Hepatocyte (in vitro differentiated cells): ENCODE results near the gene HES5.

ENCODE experiments used
- CTCF ChIP-seq: fragments of 200-600 bp; sonication (generic); IDR thresholded peaks from 2 replicates; pipeline ENCODE4 v1.5.1; 2016; ENCODE audit warnings: antibody characterized with exemption, mild to moderate bottlenecking; ENCODE audit not compliant: poor library complexity
- EZH2 ChIP-seq: fragments of 200-600 bp; sonication (generic); IDR thresholded peaks from 2 replicates; pipeline ENCODE4 v1.6.1; 2016; ENCODE audit warnings: antibody characterized with exemption, mild to moderate bottlenecking, borderline replicate concordance

GRCh38 chr1:2564006-2564814 lies 34.1 kb upstream of the HES5 start:
- no peak for TF ChIP-seq CTCF
- no peak for TF ChIP-seq EZH2
